Activated CD8-positive, alpha-beta memory T cell treated with anti-CD3 and anti-CD28 coated beads for 4 hours (primary cell): ENCODE measurements around the gene GRID2.

ENCODE experiments used
- DNase-seq, 2 donors: peaks; one replicate each; pipeline ENCODE4 v3.0.0-alpha.2; 2020; ENCODE audit warnings: low read depth in 2 of 2

GRID2 gene

GRCh38 chr4:93080316-93080715 lies 776.5 kb downstream of the GRID2 start:
- DNase-seq: no peak

- DNase-seq: no peak
Measured at GRCh38 chr4:93084599-93085305, 781.0 kb downstream of the GRID2 start.

GRCh38 chr4:93086356-93086755 lies 782.6 kb downstream of the GRID2 start:
- no peak for DNase-seq

GRCh38 chr4:93092765-93093164 lies 789.0 kb downstream of the GRID2 start:
- DNase-seq: no peak

- DNase-seq: no peak
Measured at GRCh38 chr4:93103042-93103441, 799.3 kb downstream of the GRID2 start.

GRCh38 chr4:93116624-93117023 lies 812.9 kb downstream of the GRID2 start:
- no peak for DNase-seq

GRCh38 chr4:93127489-93127888 lies 823.7 kb downstream of the GRID2 start:
- no peak for DNase-seq

GRCh38 chr4:93132631-93133030 lies 828.9 kb downstream of the GRID2 start:
- no peak for DNase-seq

- DNase-seq: no peak
Measured at GRCh38 chr4:93139118-93139517, 835.4 kb downstream of the GRID2 start.

GRCh38 chr4:93143902-93144301 lies 840.1 kb downstream of the GRID2 start:
- DNase-seq: no peak

GRCh38 chr4:93144644-93145043 lies 840.9 kb downstream of the GRID2 start:
- DNase-seq: no peak

GRCh38 chr4:93147524-93148212 lies 843.9 kb downstream of the GRID2 start:
- DNase-seq: no peak

GRCh38 chr4:93152491-93152890 lies 848.7 kb downstream of the GRID2 start:
- DNase-seq: no peak

GRCh38 chr4:93157986-93158385 lies 854.2 kb downstream of the GRID2 start:
- no peak for DNase-seq

- DNase-seq: no peak
Measured at GRCh38 chr4:93168053-93168452, 864.3 kb downstream of the GRID2 start.

- no peak for DNase-seq
Measured at GRCh38 chr4:93169966-93170365, 866.2 kb downstream of the GRID2 start.

- DNase-seq: no peak
Measured at GRCh38 chr4:93174598-93174997, 870.8 kb downstream of the GRID2 start.

- no peak for DNase-seq
Measured at GRCh38 chr4:93178279-93178678, 874.5 kb downstream of the GRID2 start.

- no peak for DNase-seq
Measured at GRCh38 chr4:93179044-93179443, 875.3 kb downstream of the GRID2 start.

- no peak for DNase-seq
Measured at GRCh38 chr4:93182722-93183121, 879.0 kb downstream of the GRID2 start.

GRCh38 chr4:93183576-93183975 lies 879.8 kb downstream of the GRID2 start:
- no peak for DNase-seq

- DNase-seq: no peak
Measured at GRCh38 chr4:93184053-93184452, 880.3 kb downstream of the GRID2 start.

GRCh38 chr4:93186846-93187245 lies 883.1 kb downstream of the GRID2 start:
- DNase-seq: no peak

- DNase-seq: no peak
Measured at GRCh38 chr4:93187466-93187865, 883.7 kb downstream of the GRID2 start.
